Heart right ventricle (tissue), 16 donors: ENCODE data around the gene FAM136A. TPM values are rescaled to one million over a fixed set of nuclear protein-coding genes. Genes with fewer than 3 reads are reported as not detected.
A peak's percentile ranks its signal among the peaks of the same experiment; 100 is the strongest.
"Not testable (repeated sequence)": the region's sequence is repeated elsewhere in the genome, so short reads cannot be mapped to it uniquely, and the experiment has no call there.

Source experiments
- ATAC-seq, 8 donors: fragments of 200-7000 bp; cut with Tn5 transposase; one replicate each; pipeline ENCODE4 v1.9.1; 2020; ENCODE audit warnings: mild to moderate bottlenecking in 8 of 8, moderate library complexity in 8 of 8, moderate number of reproducible peaks in 1 of 8
- DNase-seq, 2 donors: peaks; one replicate each; pipeline ENCODE4 v3.0.0-alpha.2; 2020
- H3K27ac ChIP-seq, 10 donors: fragments of 200-600 bp; sonication (generic) in 2 of 10; one replicate each; pipeline versions ENCODE4 v1.5.0 to v1.8.0; 2020 to 2022; ENCODE audit warnings: mild to moderate bottlenecking in 3 of 10
- H3K27me3 ChIP-seq, 7 donors: fragments of 200-600 bp; one replicate each; pipeline ENCODE4 v1.8.0; 2021 to 2022; ENCODE audit warnings: mild to moderate bottlenecking in 2 of 7
- H3K36me3 ChIP-seq, 9 donors: fragments of 200-600 bp; sonication (generic) in 1 of 9; one replicate each; pipeline versions ENCODE4 v1.5.0 to v1.8.0; 2020 to 2022; ENCODE audit warnings: mild to moderate bottlenecking in 2 of 9
- H3K4me1 ChIP-seq, 9 donors: fragments of 200-600 bp; sonication (generic) in 1 of 9; one replicate each; pipeline versions ENCODE4 v1.5.0 to v1.8.0; 2020 to 2022; ENCODE audit warnings: mild to moderate bottlenecking in 4 of 9
- H3K4me3 ChIP-seq, 10 donors: fragments of 200-600 bp; sonication (generic) in 2 of 10; one replicate each; pipeline versions ENCODE4 v1.5.0 to v1.8.0; 2020 to 2022; ENCODE audit warnings: mild to moderate bottlenecking in 7 of 10, moderate library complexity in 2 of 10
- H3K9me3 ChIP-seq, 11 donors: fragments of 200-600 bp in 10 of 11; sonication (generic) in 2 of 11; one replicate each; pipeline versions ENCODE4 v1.5.0 to v1.8.0; 2013 to 2022; ENCODE audit warnings: mild to moderate bottlenecking in 2 of 11, control low read depth in 1 of 11, moderate library complexity in 1 of 11
- CTCF ChIP-seq, 9 donors: fragments of 200-600 bp; sonication (generic) in 2 of 9; IDR thresholded peaks; one replicate each; pipeline versions ENCODE4 v1.5.0 to v1.8.0; 2021 to 2022; ENCODE audit warnings: antibody characterized with exemption in 9 of 9, mild to moderate bottlenecking in 5 of 9, moderate library complexity in 1 of 9
- WGBS, 2 donors: extraction: QIAGEN DNeasy Blood & Tissue Kit; methylation state at CpG; one replicate each; pipeline ENCODE4 v1.1.7; 2013; ENCODE audit warnings: inconsistent platforms in 1 of 2; 5-methylcytosine and 5-hydroxymethylcytosine counted together
- intact Hi-C, 10 donors: fragments of 100-400 bp; cut with DNase I; formaldehyde crosslinking; loops; one replicate each; pipeline versions ENCODE4 v1.11.1 to v1.14.2; 2022
- polyA plus RNA-seq, 2 donors: library from polyadenylated mRNA; stranded (reverse); fragments of 200-250 nt; gene quantifications; one replicate each; pipeline ENCODE4 v1.2.3, GENCODE V29; 2013
- total RNA-seq, 10 donors: library from RNA; stranded (reverse); fragmentation: NEBNext Ultra II Directional in 3 of 10; extraction: Animal tissue kit (Norgen Biotek cat#: 25700) in 3 of 10; gene quantifications; one replicate each; pipeline versions ENCODE4 v1.2.1 to v1.2.4, GENCODE V29; 2021 to 2023
- donor health status: Arrhythmogenic right ventricular cardiomyopathy.
- donor health status: ischemic (EF 13 %, LVEDD 7.1; RV severe dilation, severe dysfunction).
- donor health status: healthy with polysubstance abuse.
- donor health status: DM: no; HTN: yes; CAD: no.
- donor health status: DM: no; HTN: no; CAD: no.
- donor health status: ischemic (EF 25% LVEDD 6.9; RV normal size, moderate dysfunction).
- donor health status: ischemic (EF 25% LVEDD 5.7; RV mildly dilated, moderate dysfunction).
- donor health status: healthy.
- donor health status: DM: yes; HTN: yes; CAD: no.
- donor health status: Ischemic cardiomyopathy.
- donor health status: ischemic (EF 35%, LVEDD 5.7; RV mildly dilated, moderate dysfunction).
- donor health status: nonischemic (EF 11% LVEDD 7.7; RV severe dilation, severe dysfunction).
- donor health status: DM: yes; HTN: yes; CAD: no.
- donor health status: PGD.
- donor health status: ischemic (EF 29% LVEDD 5.4; RV normal size, mild dysfunction).
- donor health status: nonischemic (EF 23%, LVEDD 6.1; RV moderate dilation, normal function).

Gene FAM136A
- total and polyA plus RNA-seq, 12 donors: 17.6 to 29.2 (median 21.0) TPM

- Histone ChIP-seq H3K27ac (no peak overlapping the region), H3K4me1 (peaks cover 0 to 15% (median 13%) of the 10 kb centered on the region in 9 donors), H3K4me3 (no peak overlapping the region), H3K27me3 (no peaks in the 10 kb centered on the region), H3K36me3 (peaks cover 0 to 25% (median 8%) of the 10 kb centered on the region in 9 donors), H3K9me3 (no peaks in the 10 kb centered on the region)
- no peak for TF ChIP-seq CTCF (IDR thresholded peaks at IDR 0.05)
- intact Hi-C loops: loop anchor here in 7 of 10 donors (5.0 to 10.0 kb wide), 4 partner anchors 108 to 391 kb away; partner anchors contain the start of gene C2orf42 (in 1 of the 7)
- DNase-seq: no peak
- 88 to 89% methylated on average over 3 of the region's 3 CpGs for WGBS, 2 donors
- ATAC-seq: no peak
Observed at GRCh38 chr2:70303186-70303585, 1.3 kb upstream of the FAM136A start.

- peak in 1 of 8 donors; percentile 6 for ATAC-seq
- peaks cover 0 to 15% (median 13%) of the 10 kb centered on the region in 9 donors for H3K4me1 ChIP-seq
- intact Hi-C loops: loop anchor here in 8 of 10 donors (1.0 to 10.0 kb wide), 5 partner anchors 107 to 390 kb away; partner anchors contain the start of gene C2orf42 (in 1 of the 8)
- H3K27ac ChIP-seq: peak overlapping the region in 6 of 10 donors; percentile 66 to 94 (median 91)
- peaks cover 0 to 35% (median 8%) of the 10 kb centered on the region in 9 donors for H3K36me3 ChIP-seq
- TF ChIP-seq CTCF (IDR thresholded peaks at IDR 0.05): peak in 4 of 9 donors; percentile 0 to 24 (median 4)
- H3K9me3 ChIP-seq, DNase-seq, H3K27me3 ChIP-seq: not testable (repeated sequence)
- 45% methylated on average over 11 of the region's 11 CpGs for WGBS, 2 donors
- peak overlapping the region in 9 of 10 donors; percentile 68 to 100 (median 99) for H3K4me3 ChIP-seq
Observed at GRCh38 chr2:70302195-70302546, 304 bp upstream of the FAM136A start.

DNA sequence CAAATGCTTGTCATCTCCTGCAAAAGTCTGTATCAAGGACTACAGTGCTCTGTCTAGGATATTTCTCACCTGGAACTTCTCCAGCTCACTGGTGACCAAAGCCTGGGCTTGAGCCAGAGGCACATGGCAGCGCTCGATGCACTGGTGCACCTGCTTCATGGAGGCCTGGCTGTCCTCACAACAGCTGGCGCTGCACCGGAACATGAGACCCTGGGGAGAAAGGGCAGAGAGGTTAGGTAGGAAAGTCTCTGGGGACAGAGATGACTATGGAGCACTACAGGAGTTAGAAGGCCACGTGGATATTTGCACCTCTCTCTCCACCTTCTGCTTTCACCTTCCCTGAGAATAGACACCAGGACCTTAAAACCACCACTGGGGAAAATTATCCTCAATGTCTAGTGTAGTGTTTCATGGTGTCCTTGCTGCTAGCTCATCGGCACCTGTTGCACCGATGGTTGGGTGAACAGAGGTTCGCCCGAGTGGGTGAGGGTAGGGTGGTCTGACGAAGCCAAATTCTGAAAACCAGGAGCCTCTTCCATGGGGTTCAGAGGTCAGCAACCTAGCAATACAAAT, 1.0 kb downstream of the FAM136A start:
- no peak for ATAC-seq
- no peaks in the 10 kb centered on the region for H3K27me3 ChIP-seq

DNA sequence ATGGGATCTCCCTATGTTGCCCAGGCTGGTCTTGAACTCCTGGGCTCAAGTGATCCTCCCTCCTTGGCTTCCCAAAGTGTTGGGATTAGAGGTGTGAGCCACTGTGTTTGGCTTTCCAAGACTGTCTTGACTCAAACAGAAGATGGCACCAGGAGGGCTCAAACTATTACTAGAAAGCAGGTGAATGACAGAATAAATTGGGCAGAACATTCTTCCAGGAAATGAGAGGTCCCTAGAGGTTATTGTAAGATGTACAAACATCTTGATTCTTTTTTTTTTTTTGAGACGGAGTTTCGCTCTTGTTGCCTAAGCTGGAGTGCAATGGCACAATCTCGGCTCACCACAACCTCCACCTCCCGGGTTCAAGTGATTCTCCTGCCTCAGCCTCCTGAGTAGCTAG, 4.0 kb downstream of the FAM136A start:
- intact Hi-C loops: loop anchor here in 2 of 10 donors (10.0 kb wide), 1 partner anchor 383 kb away; the partner anchor contains the start of gene MXD1 (in 2 of the 2)
- ATAC-seq, H3K9me3 ChIP-seq, DNase-seq, H3K27me3 ChIP-seq, H3K4me3 ChIP-seq, H3K27ac ChIP-seq: not testable (repeated sequence)
- H3K36me3 ChIP-seq: peaks cover 0 to 48% (median 13%) of the 10 kb centered on the region in 9 donors
- 87 to 94% methylated on average over 4 of the region's 4 CpGs for WGBS, 2 donors
- H3K4me1 ChIP-seq: peaks cover 3 to 23% (median 16%) of the 10 kb centered on the region in 9 donors

More for the DNA sequence above, 1.0 kb downstream of the FAM136A start:
- 59 to 60% methylated on average over 10 of the region's 10 CpGs for WGBS, 2 donors
- H3K36me3 ChIP-seq: peaks cover 0 to 48% (median 13%) of the 10 kb centered on the region in 9 donors
- peak in 1 of 9 donors; percentile 49 for TF ChIP-seq CTCF (IDR thresholded peaks at IDR 0.05)
- intact Hi-C loops: loop anchor here in 7 of 10 donors (5.0 to 10.0 kb wide), 4 partner anchors 106 to 389 kb away; partner anchors contain the start of gene C2orf42 (in 1 of the 7)
- peak overlapping the region; percentile 68 to 100 (median 98) for H3K4me3 ChIP-seq
- DNase-seq: no peak
- no peaks in the 10 kb centered on the region for H3K9me3 ChIP-seq
- H3K4me1 ChIP-seq: peaks cover 0 to 15% (median 13%) of the 10 kb centered on the region in 9 donors
- peak overlapping the region in 9 of 10 donors; percentile 66 to 94 (median 91) for H3K27ac ChIP-seq
